Effector CD8-positive, alpha-beta T cell (primary cell): ENCODE measurements around the gene SLC26A8.
"Not testable (repeated sequence)": the region's sequence is repeated elsewhere in the genome, so short reads cannot be mapped to it uniquely, and the experiment has no call there.

ENCODE experiments used
- DNase-seq: peaks from one replicate; lab custom pipeline; 2025; lab: John Stamatoyannopoulos, UW

The SLC26A8 gene

GRCh38 chr6:36018339-36018738 lies 6.1 kb downstream of the SLC26A8 start:
- no peak for DNase-seq

- DNase-seq: no peak
These were observed 8.8 kb downstream of the SLC26A8 start for GRCh38 chr6:36015666-36016065.

- no peak for DNase-seq
These were observed 24.0 kb downstream of the SLC26A8 start for GRCh38 chr6:36000451-36000850.

- DNase-seq: no peak
These were observed 31.3 kb downstream of the SLC26A8 start for GRCh38 chr6:35993150-35993549.

- DNase-seq: not testable (repeated sequence)
These were observed 36.4 kb downstream of the SLC26A8 start for GRCh38 chr6:35988047-35988446.

GRCh38 chr6:35984701-35985100 lies 39.7 kb downstream of the SLC26A8 start:
- DNase-seq: no peak

GRCh38 chr6:35980991-35981645 lies 43.3 kb downstream of the SLC26A8 start:
- no peak for DNase-seq

GRCh38 chr6:35980126-35980525 lies 44.3 kb downstream of the SLC26A8 start:
- DNase-seq: not testable (repeated sequence)

GRCh38 chr6:35977308-35977707 lies 47.1 kb downstream of the SLC26A8 start:
- no peak for DNase-seq

- no peak for DNase-seq
These were observed 50.7 kb downstream of the SLC26A8 start for GRCh38 chr6:35973670-35974222.

- no peak for DNase-seq
These were observed 51.7 kb downstream of the SLC26A8 start for GRCh38 chr6:35972471-35973367.

GRCh38 chr6:35970181-35970580 lies 54.3 kb downstream of the SLC26A8 start:
- no peak for DNase-seq

GRCh38 chr6:35969646-35970045 lies 54.8 kb downstream of the SLC26A8 start:
- no peak for DNase-seq

- DNase-seq: no peak
These were observed 55.6 kb downstream of the SLC26A8 start for GRCh38 chr6:35968821-35969220.

- no peak for DNase-seq
These were observed 57.2 kb downstream of the SLC26A8 start for GRCh38 chr6:35967076-35967774.

GRCh38 chr6:35962779-35963560 lies 61.5 kb downstream of the SLC26A8 start:
- no peak for DNase-seq

- DNase-seq: no peak
These were observed 64.3 kb downstream of the SLC26A8 start for GRCh38 chr6:35960187-35960586.

- no peak for DNase-seq
These were observed 68.5 kb downstream of the SLC26A8 start for GRCh38 chr6:35955970-35956369.

GRCh38 chr6:35955521-35955920 lies 68.9 kb downstream of the SLC26A8 start:
- no peak for DNase-seq

GRCh38 chr6:35955071-35955470 lies 69.4 kb downstream of the SLC26A8 start:
- DNase-seq: no peak

- no peak for DNase-seq
These were observed 70.1 kb downstream of the SLC26A8 start for GRCh38 chr6:35954333-35954732.
